ENCODE data around the gene COX7A1.

COX7A1 gene

GRCh38 chr19:36128392-36128736 lies 23.9 kb downstream of the COX7A1 start:
- H3K4me3 ChIP-seq (ENCODE audit: low read length) = peak overlapping the region; percentile 48
- DNase-seq (ENCODE audit: low read depth) = no peak
- no peak for TF ChIP-seq CTCF (IDR thresholded peaks at IDR 0.05; ENCODE audit: insufficient read depth, low read depth, low read length, missing control alignments)

DNA sequence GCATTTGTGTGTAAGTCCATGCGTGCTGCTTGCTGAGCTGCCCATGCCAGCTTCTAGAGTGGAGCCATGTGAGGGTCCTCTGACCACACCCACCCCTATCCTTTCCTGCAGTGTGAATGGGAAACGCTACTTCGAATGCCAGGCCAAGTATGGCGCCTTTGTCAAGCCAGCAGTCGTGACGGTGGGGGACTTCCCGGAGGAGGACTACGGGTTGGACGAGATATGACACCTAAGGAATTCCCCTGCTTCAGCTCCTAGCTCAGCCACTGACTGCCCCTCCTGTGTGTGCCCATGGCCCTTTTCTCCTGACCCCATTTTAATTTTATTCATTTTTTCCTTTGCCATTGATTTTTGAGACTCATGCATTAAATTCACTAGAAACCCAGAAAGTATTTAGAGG lies 26.7 kb downstream of the COX7A1 start:
- DNase-seq (ENCODE audit: low read depth) = no peak
- no peak overlapping the region for H3K4me3 ChIP-seq (ENCODE audit: low read length)
- no peak for TF ChIP-seq CTCF (IDR thresholded peaks at IDR 0.05; ENCODE audit: insufficient read depth, low read depth, low read length, missing control alignments)

DNA sequence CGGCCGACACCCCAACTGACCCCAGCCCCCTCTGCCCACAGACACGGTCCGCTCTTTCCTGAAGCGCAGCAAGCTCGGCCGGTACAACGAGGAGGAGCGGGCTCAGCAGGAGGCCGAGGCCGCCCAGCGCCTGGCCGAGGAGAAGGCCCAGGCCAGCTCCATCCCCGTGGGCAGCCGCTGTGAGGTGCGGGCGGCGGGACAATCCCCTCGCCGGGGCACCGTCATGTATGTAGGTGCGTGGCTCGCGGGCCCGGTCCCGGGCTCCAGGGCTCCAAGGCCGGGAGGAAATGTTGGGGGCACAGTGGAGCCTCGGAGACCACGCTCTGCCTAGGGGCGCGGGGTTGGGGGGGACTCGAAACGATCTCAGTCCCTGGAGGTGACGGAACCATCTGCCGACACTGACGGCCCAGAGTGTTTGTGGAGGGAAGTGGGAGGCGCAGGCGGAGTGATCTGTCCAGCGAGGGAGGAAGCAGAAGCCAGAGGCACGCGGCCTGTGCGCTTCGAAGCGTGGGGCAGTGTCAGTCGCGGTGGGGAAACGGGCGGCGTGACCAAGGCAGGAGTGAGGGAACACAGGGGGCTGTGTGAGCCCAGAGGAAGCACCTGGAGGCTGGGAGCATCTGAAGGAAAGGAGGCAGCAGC lies 30.6 kb downstream of the COX7A1 start:
- no peak for DNase-seq (ENCODE audit: low read depth)
- TF ChIP-seq CTCF (IDR thresholded peaks at IDR 0.05; ENCODE audit: insufficient read depth, low read depth, low read length, missing control alignments) = no peak
- no peak overlapping the region for H3K4me3 ChIP-seq (ENCODE audit: low read length)

GRCh38 chr19:36120984-36121358 lies 31.3 kb downstream of the COX7A1 start:
- no peak overlapping the region for H3K4me3 ChIP-seq (ENCODE audit: low read length)
- TF ChIP-seq CTCF (IDR thresholded peaks at IDR 0.05; ENCODE audit: insufficient read depth, low read depth, low read length, missing control alignments) = no peak
- DNase-seq (ENCODE audit: low read depth) = no peak

GRCh38 chr19:36120092-36120983 lies 31.9 kb downstream of the COX7A1 start:
- TF ChIP-seq CTCF (IDR thresholded peaks at IDR 0.05; ENCODE audit: insufficient read depth, low read depth, low read length, missing control alignments) = no peak
- DNase-seq (ENCODE audit: low read depth) = no peak
- no peak overlapping the region for H3K4me3 ChIP-seq (ENCODE audit: low read length)

- no peak for DNase-seq (ENCODE audit: low read depth)
- TF ChIP-seq CTCF (IDR thresholded peaks at IDR 0.05; ENCODE audit: insufficient read depth, low read depth, low read length, missing control alignments) = no peak
- H3K4me3 ChIP-seq (ENCODE audit: low read length) = peak overlapping the region; percentile 57
These were observed 36.0 kb downstream of the COX7A1 start for GRCh38 chr19:36116344-36116637.
